Effector memory CD8-positive, alpha-beta T cell (primary cell): ENCODE results near the gene WFS1.

Source experiments
- ATAC-seq: fragments of 150-1000 bp; cut with Tn5 transposase; replicated peaks from 2 replicates; pipeline ENCODE4 v1.10.0; 2021; ENCODE audit warnings: mild to moderate bottlenecking, moderate library complexity
- DNase-seq, 3 experiments: peaks; one replicate each; pipeline ENCODE4 v3.0.0; 2021
- H3K27ac Mint-ChIP-seq, 2 donors: one replicate each; pipeline ENCODE4 v1.8.0; 2022; ENCODE audit warnings: mild to moderate bottlenecking in 2 of 2, mixed read lengths in 2 of 2, moderate library complexity in 2 of 2
- H3K27me3 Mint-ChIP-seq, 2 donors: one replicate each; pipeline ENCODE4 v1.8.0; 2022; ENCODE audit warnings: mixed read lengths in 2 of 2
- H3K36me3 Mint-ChIP-seq: one replicate; pipeline ENCODE4 v1.8.0; 2022; ENCODE audit warnings: mild to moderate bottlenecking, moderate library complexity, mixed read lengths; ENCODE audit not compliant: insufficient read depth
- H3K4me1 Mint-ChIP-seq, 2 donors: one replicate each; pipeline ENCODE4 v1.8.0; 2022; ENCODE audit warnings: low read depth in 2 of 2, mixed read lengths in 2 of 2
- H3K4me3 Mint-ChIP-seq, 2 donors: one replicate each; pipeline ENCODE4 v1.8.0; 2022; ENCODE audit warnings: mild to moderate bottlenecking in 2 of 2, mixed read lengths in 2 of 2, moderate library complexity in 2 of 2
- H3K9me3 Mint-ChIP-seq, 2 donors: one replicate each; pipeline ENCODE4 v1.8.0; 2022; ENCODE audit warnings: mixed read lengths in 2 of 2

The WFS1 gene

DNA sequence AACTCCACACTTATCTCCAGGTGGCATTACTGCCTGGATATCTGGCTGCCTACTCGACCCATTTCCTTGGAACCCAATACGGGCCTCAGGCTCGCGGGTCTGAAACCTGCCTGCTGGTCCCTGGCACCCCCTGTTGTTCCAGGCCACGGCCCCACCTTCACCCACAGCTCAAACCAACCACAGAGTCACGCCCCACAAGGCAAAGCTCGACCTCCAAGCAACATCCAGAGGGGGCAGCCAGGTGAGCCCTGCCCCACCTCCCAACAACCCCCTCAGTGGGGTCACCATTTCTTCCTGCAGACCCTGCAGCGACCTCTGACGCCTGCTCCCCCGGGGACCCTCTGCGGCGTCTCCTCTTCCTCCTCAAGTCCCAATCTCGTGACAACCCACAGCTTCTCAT lies 76.2 kb downstream of the WFS1 start:
- no peaks in the 10 kb centered on the region for H3K9me3 Mint-ChIP-seq
- H3K36me3 Mint-ChIP-seq, result no peaks in the 10 kb centered on the region
- no peak for DNase-seq
- no peak for ATAC-seq
- peaks cover 28 to 44% of the 10 kb centered on the region in 2 donors for H3K27me3 Mint-ChIP-seq
- H3K4me1 Mint-ChIP-seq, result peaks cover 0 to under 1% of the 10 kb centered on the region in 2 donors
- no peak overlapping the region for H3K4me3 Mint-ChIP-seq
- H3K27ac Mint-ChIP-seq, result no peak overlapping the region

GRCh38 chr4:6346373-6347110 lies 76.9 kb downstream of the WFS1 start:
- DNase-seq (no peak), ATAC-seq (no peak)
- H3K27me3 Mint-ChIP-seq, result peaks cover 28 to 47% of the 10 kb centered on the region in 2 donors
- H3K36me3 Mint-ChIP-seq, result no peaks in the 10 kb centered on the region
- H3K27ac Mint-ChIP-seq, result no peak overlapping the region
- no peaks in the 10 kb centered on the region for H3K4me1 Mint-ChIP-seq
- H3K9me3 Mint-ChIP-seq, result no peaks in the 10 kb centered on the region
- no peak overlapping the region for H3K4me3 Mint-ChIP-seq

DNA sequence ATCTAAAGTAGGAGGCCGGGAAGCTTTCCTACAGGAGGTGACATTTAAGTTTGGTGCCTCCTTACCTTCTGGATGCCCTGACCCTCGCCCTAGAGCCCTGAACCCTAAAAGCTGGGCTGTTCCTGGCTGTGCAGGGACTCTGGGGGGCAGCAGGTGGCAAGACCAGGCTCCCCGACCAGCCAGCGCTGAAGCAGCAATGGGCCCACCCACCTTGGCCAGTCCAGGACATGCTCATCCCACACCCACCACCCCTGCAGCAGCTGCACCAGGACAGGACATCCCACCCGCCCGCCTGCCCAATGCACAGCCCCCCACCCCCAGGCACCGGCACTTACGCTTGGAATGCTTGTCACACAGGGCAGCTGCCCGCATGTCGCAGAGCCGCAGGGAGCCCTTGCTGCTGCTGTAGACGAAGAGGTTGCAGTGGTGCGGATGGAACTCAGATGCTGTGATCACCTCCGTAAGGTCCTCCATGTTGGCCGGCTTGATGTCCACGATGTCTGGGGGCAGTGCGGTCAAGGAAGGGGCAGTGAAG lies 77.9 kb downstream of the WFS1 start:
- no peaks in the 10 kb centered on the region for H3K4me1 Mint-ChIP-seq
- H3K4me3 Mint-ChIP-seq, result no peak overlapping the region
- no peak overlapping the region for H3K27ac Mint-ChIP-seq
- no peaks in the 10 kb centered on the region for H3K9me3 Mint-ChIP-seq
- H3K36me3 Mint-ChIP-seq, result no peaks in the 10 kb centered on the region
- H3K27me3 Mint-ChIP-seq, result peaks cover 35 to 57% of the 10 kb centered on the region in 2 donors
- no peak for DNase-seq
- no peak for ATAC-seq

GRCh38 chr4:6348408-6348807 lies 78.8 kb downstream of the WFS1 start:
- no peak for DNase-seq
- H3K36me3 Mint-ChIP-seq, result no peaks in the 10 kb centered on the region
- no peak overlapping the region for H3K27ac Mint-ChIP-seq
- H3K4me1 Mint-ChIP-seq, result no peaks in the 10 kb centered on the region
- no peaks in the 10 kb centered on the region for H3K9me3 Mint-ChIP-seq
- H3K27me3 Mint-ChIP-seq, result peaks cover 40 to 63% of the 10 kb centered on the region in 2 donors
- no peak overlapping the region for H3K4me3 Mint-ChIP-seq
- ATAC-seq, result no peak

- no peaks in the 10 kb centered on the region for H3K36me3 Mint-ChIP-seq
Observed at GRCh38 chr4:6349896-6350603, 80.4 kb downstream of the WFS1 start.

GRCh38 chr4:6350646-6351045 lies 81.0 kb downstream of the WFS1 start:
- H3K4me3 Mint-ChIP-seq, result no peak overlapping the region
- no peaks in the 10 kb centered on the region for H3K36me3 Mint-ChIP-seq
- H3K27ac Mint-ChIP-seq, result no peak overlapping the region
- peaks cover 47 to 81% of the 10 kb centered on the region in 2 donors for H3K27me3 Mint-ChIP-seq
- ATAC-seq, result no peak
- H3K9me3 Mint-ChIP-seq, result no peaks in the 10 kb centered on the region
- DNase-seq, result no peak
- no peaks in the 10 kb centered on the region for H3K4me1 Mint-ChIP-seq

More at GRCh38 chr4:6349896-6350603, 80.4 kb downstream of the WFS1 start:
- Mint-ChIP-seq H3K4me1 (no peaks in the 10 kb centered on the region), H3K27me3 (peaks cover 47 to 79% of the 10 kb centered on the region in 2 donors), H3K27ac (no peak overlapping the region), H3K9me3 (no peaks in the 10 kb centered on the region), H3K4me3 (no peak overlapping the region)
- no peak for DNase-seq
- ATAC-seq, result no peak

DNA sequence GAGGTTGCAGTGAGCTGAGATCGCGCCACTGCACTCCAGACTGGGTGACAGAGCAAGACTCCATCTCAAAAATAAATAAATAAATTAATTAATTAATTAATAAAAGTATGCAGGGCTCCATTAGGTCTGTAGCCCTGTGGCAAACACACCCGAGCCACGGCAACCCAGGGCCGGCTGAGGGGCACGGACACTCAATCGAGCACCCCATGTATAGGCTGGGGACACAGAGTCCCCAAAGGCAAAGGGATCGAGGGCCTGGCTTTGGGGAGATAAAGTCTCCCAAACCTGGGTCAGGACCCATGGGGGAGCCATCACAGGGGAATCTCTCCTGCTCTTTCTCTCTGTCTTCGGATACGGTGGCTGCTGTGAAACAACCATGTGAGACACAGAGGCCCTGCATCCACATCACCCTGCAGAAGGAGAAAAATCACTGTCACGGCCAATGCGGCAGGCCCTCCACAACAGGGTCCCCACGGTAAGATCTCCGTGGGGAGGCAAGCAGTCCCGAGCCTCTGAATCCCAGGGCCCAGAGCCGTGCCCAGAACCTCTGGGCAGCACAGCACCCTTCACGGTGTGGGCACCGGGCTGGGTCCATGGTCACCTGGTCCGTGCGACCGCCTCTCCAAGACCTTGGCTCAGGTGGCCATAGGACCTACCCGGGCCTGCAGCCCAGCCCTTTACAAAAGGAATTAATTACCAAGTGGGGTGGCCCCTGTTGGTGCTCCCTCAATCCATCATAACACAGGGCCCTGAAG lies 81.8 kb downstream of the WFS1 start:
- Mint-ChIP-seq H3K4me3 (no peak overlapping the region), H3K4me1 (no peaks in the 10 kb centered on the region), H3K36me3 (no peaks in the 10 kb centered on the region), H3K27ac (no peak overlapping the region), H3K27me3 (peaks cover 40 to 73% of the 10 kb centered on the region in 2 donors), H3K9me3 (no peaks in the 10 kb centered on the region)
- no peak for ATAC-seq
- DNase-seq, result no peak

- DNase-seq, result no peak
- peaks cover 39 to 71% of the 10 kb centered on the region in 2 donors for H3K27me3 Mint-ChIP-seq
- H3K27ac Mint-ChIP-seq, result peak overlapping the region in 1 of 2 donors; percentile 8
- no peaks in the 10 kb centered on the region for H3K9me3 Mint-ChIP-seq
- ATAC-seq, result no peak
- H3K4me1 Mint-ChIP-seq, result no peaks in the 10 kb centered on the region
- no peaks in the 10 kb centered on the region for H3K36me3 Mint-ChIP-seq
- no peak overlapping the region for H3K4me3 Mint-ChIP-seq
Observed at GRCh38 chr4:6352031-6352692, 82.5 kb downstream of the WFS1 start.
